A673 (cell line): ENCODE data around the gene UGT2B7. TPM values are rescaled to one million over a fixed set of nuclear protein-coding genes. Genes with fewer than 3 reads are reported as not detected.
"Not testable (repeated sequence)": the region's sequence is repeated elsewhere in the genome, so short reads cannot be mapped to it uniquely, and the experiment has no call there.

ENCODE experiments used
- BruUV-seq: library from RNA; stranded (reverse); fragments of 400-500 nt; replicated peaks from 2 replicates; lab custom pipeline; 2021; lab: Mats Ljungman, UMichigan
- CTCF ChIA-PET: fragments of 300-600 bp; sonication (Branson Sonifier 250); formaldehyde crosslinking; loops from one replicate; lab custom pipeline; 2022; ENCODE audit warnings: antibody characterized with exemption; lab: Charles Lee
- POLR2A ChIA-PET: fragments of 300-600 bp; sonication (Branson Sonifier 250); formaldehyde crosslinking; loops from one replicate; lab custom pipeline; 2022; ENCODE audit warnings: antibody characterized with exemption; ENCODE audit not compliant: low non-redundant PET; lab: Charles Lee
- DNase-seq: peaks from one replicate; pipeline ENCODE4 v3.0.0-alpha.2; 2015; ENCODE audit warnings: low spot score
- H3K27ac ChIP-seq: fragments of 200-600 bp; sonication (generic); 2 replicates; pipeline ENCODE4 v1.5.1; 2016; ENCODE audit warnings: mixed run types, low read depth, mild to moderate bottlenecking, mixed read lengths, antibody characterized with exemption, low read length; ENCODE audit not compliant: poor library complexity, severe bottlenecking
- H3K27me3 ChIP-seq: fragments of 200-600 bp; sonication (generic); replicated peaks from 2 replicates; pipeline ENCODE4 v1.6.1; 2017; ENCODE audit warnings: mixed run types, low read depth, mild to moderate bottlenecking, mixed read lengths, antibody characterized with exemption, low read length; ENCODE audit not compliant: insufficient read depth, poor library complexity
- H3K36me3 ChIP-seq: fragments of 200-600 bp; sonication (generic); 2 replicates; pipeline ENCODE4 v1.6.1; 2016; ENCODE audit warnings: mixed run types, mild to moderate bottlenecking, mixed read lengths, antibody characterized with exemption, low read length; ENCODE audit not compliant: insufficient read depth, poor library complexity, severe bottlenecking
- H3K4me1 ChIP-seq: fragments of 200-600 bp; sonication (generic); 2 replicates; pipeline ENCODE4 v1.6.1; 2017; ENCODE audit warnings: mixed run types, mild to moderate bottlenecking, mixed read lengths, antibody characterized with exemption, low read length; ENCODE audit not compliant: insufficient read depth, poor library complexity, severe bottlenecking
- H3K4me3 ChIP-seq: fragments of 200-600 bp; sonication (generic); 2 replicates; pipeline ENCODE4 v1.5.1; 2016; ENCODE audit warnings: low read depth, mixed run types, mild to moderate bottlenecking, mixed read lengths, low read length; ENCODE audit not compliant: poor library complexity, severe bottlenecking
- H3K9me3 ChIP-seq: fragments of 200-600 bp; sonication (generic); 2 replicates; pipeline ENCODE4 v1.6.1; 2016; ENCODE audit warnings: mixed run types, low read depth, mild to moderate bottlenecking, mixed read lengths, antibody characterized with exemption, low read length; ENCODE audit not compliant: poor library complexity, severe bottlenecking
- CTCF ChIP-seq: fragments of 300-800, 200-600 bp; sonication (generic); conservative IDR thresholded peaks from 2 replicates; pipeline ENCODE4 v1.5.1; 2017; ENCODE audit warnings: low read depth, mild to moderate bottlenecking, antibody characterized with exemption, low read length, moderate library complexity, mixed read lengths
- EZH2 ChIP-seq: fragments of 200-600 bp; sonication (generic); IDR thresholded peaks from 2 replicates; pipeline ENCODE4 v1.6.1; 2017; ENCODE audit warnings: borderline replicate concordance, low read depth, mild to moderate bottlenecking, mixed read lengths, antibody characterized with exemption, low read length; ENCODE audit not compliant: poor library complexity, severe bottlenecking
- intact Hi-C: fragments of 100-400 bp; cut with micrococcal nuclease; formaldehyde crosslinking; loops from one replicate; pipeline ENCODE4 v1.10.0; 2022; ENCODE audit not compliant: unreplicated experiment
- total RNA-seq: library from RNA; stranded (reverse); gene quantifications from 2 replicates; pipeline ENCODE4 v1.2.3, GENCODE V29; 2021

Gene UGT2B7
- total RNA-seq, 1 experiment from 2014 or later: not detected

- Histone ChIP-seq H3K27ac (no peak overlapping the region), H3K9me3 (no peaks in the 10 kb centered on the region), H3K27me3 (no peaks in the 10 kb centered on the region), H3K4me3 (no peak overlapping the region), H3K36me3 (no peaks in the 10 kb centered on the region), H3K4me1 (no peaks in the 10 kb centered on the region)
- intact Hi-C loops: no loop called here
- TF ChIP-seq CTCF (no peak), EZH2 (no peak)
- POLR2A ChIA-PET: no interaction called here
- DNase-seq: no peak
- CTCF ChIA-PET: no interaction called here
- BruUV-seq: no TSS peak
Observed at GRCh38 chr4:69051576-69051943, 44.7 kb upstream of the UGT2B7 start.

GRCh38 chr4:69053309-69053885 is 42.9 kb upstream of the UGT2B7 start:
- H3K4me1 ChIP-seq, H3K27ac ChIP-seq, DNase-seq, H3K36me3 ChIP-seq, CTCF ChIA-PET, BruUV-seq, H3K9me3 ChIP-seq, intact Hi-C loops, H3K27me3 ChIP-seq, H3K4me3 ChIP-seq: not testable (repeated sequence)
- POLR2A ChIA-PET: interaction anchor here (0.7 kb wide), 1 partner anchor 1248 kb away, joined by 3 read pairs; no protein-coding TSS in a partner anchor

GRCh38 chr4:69054033-69054432 is 42.2 kb upstream of the UGT2B7 start:
- H3K36me3 ChIP-seq, CTCF ChIA-PET, H3K27me3 ChIP-seq, H3K4me3 ChIP-seq, DNase-seq, intact Hi-C loops, H3K27ac ChIP-seq, H3K4me1 ChIP-seq, H3K9me3 ChIP-seq, BruUV-seq: not testable (repeated sequence)
- POLR2A ChIA-PET: interaction anchor here (0.7 kb wide), 1 partner anchor 1248 kb away, joined by 3 read pairs; no protein-coding TSS in a partner anchor

GRCh38 chr4:69054578-69055200 is 41.6 kb upstream of the UGT2B7 start:
- H3K9me3 ChIP-seq: no peaks in the 10 kb centered on the region
- DNase-seq: peak; percentile 26
- no peaks in the 10 kb centered on the region for H3K4me1 ChIP-seq
- ChIA-PET CTCF (no interaction called here), POLR2A (no interaction called here)
- intact Hi-C loops: no loop called here
- H3K27me3 ChIP-seq: no peaks in the 10 kb centered on the region
- H3K4me3 ChIP-seq: no peak overlapping the region
- TF ChIP-seq EZH2: no peak
- no peak for TF ChIP-seq CTCF
- H3K27ac ChIP-seq: no peak overlapping the region
- no TSS peak for BruUV-seq
- no peaks in the 10 kb centered on the region for H3K36me3 ChIP-seq
